HUES64 (cell line): ENCODE results near the gene NPY. TPM values are rescaled to one million over a fixed set of nuclear protein-coding genes. Genes with fewer than 3 reads are reported as not detected.
"Not testable (repeated sequence)": the region's sequence is repeated elsewhere in the genome, so short reads cannot be mapped to it uniquely, and the experiment has no call there.

ENCODE experiments used
- H3K27ac ChIP-seq: 2 replicates; pipeline ENCODE4 v1.7.0; 2013; ENCODE audit warnings: low read depth, low read length, inconsistent platforms
- H3K27me3 ChIP-seq: 2 replicates; pipeline ENCODE4 v1.6.1; 2013; ENCODE audit warnings: mild to moderate bottlenecking, low read length; ENCODE audit not compliant: insufficient read depth
- H3K36me3 ChIP-seq: 2 replicates; pipeline ENCODE4 v1.6.1; 2013; ENCODE audit warnings: mild to moderate bottlenecking, low read length; ENCODE audit not compliant: insufficient read depth
- H3K4me1 ChIP-seq: 2 replicates; pipeline ENCODE4 v1.6.1; 2013; ENCODE audit warnings: mild to moderate bottlenecking, low read length, moderate library complexity; ENCODE audit not compliant: insufficient read depth
- H3K4me3 ChIP-seq: 2 replicates; pipeline ENCODE4 v1.5.1; 2013; ENCODE audit warnings: mild to moderate bottlenecking, low read length, moderate library complexity
- H3K9ac ChIP-seq: 2 replicates; pipeline ENCODE4 v1.6.1; 2013; ENCODE audit warnings: mild to moderate bottlenecking, low read depth, low read length
- H3K9me3 ChIP-seq: 2 replicates; pipeline ENCODE4 v1.6.1; 2013; ENCODE audit warnings: low read depth, low read length; ENCODE audit not compliant: insufficient read depth
- WGBS: fragments of 150-250, 120-280 bp; methylation state at CpG from one replicate; pipeline ENCODE4 v1.1.7; 2013; ENCODE audit warnings: missing lambda C conversion rate; 5-methylcytosine and 5-hydroxymethylcytosine counted together
- polyA plus RNA-seq, 2 experiments: library from polyadenylated mRNA; stranded (reverse); fragments of 50-300 nt; gene quantifications; one replicate each; pipeline ENCODE4 v1.2.3, GENCODE V29; 2013

Gene NPY
- 2.0 TPM for polyA plus RNA-seq (2013, experiment 1 of 2)
- polyA plus RNA-seq (2013, experiment 2 of 2): 2.1 TPM

GRCh38 chr7:24283897-24284698 is at the start of gene NPY:
TSS of gene NPY (plus strand) at chr7:24284190. CDS start at chr7:24285241, 1,051 bp downstream.
- Histone ChIP-seq H3K27ac (no peak within 1 kb of the TSS), H3K36me3 (no peaks in the 10 kb centered on the region), H3K4me1 (peaks cover 16% of the 10 kb centered on the region), H3K4me3 (peak within 1 kb of the TSS; percentile 52), H3K9ac (no peak within 1 kb of the TSS), H3K27me3 (peaks cover 73% of the 10 kb centered on the region), H3K9me3 (peaks cover 5% of the 10 kb centered on the region)
- 33% methylated on average over 73 of the region's 73 CpGs for WGBS

DNA sequence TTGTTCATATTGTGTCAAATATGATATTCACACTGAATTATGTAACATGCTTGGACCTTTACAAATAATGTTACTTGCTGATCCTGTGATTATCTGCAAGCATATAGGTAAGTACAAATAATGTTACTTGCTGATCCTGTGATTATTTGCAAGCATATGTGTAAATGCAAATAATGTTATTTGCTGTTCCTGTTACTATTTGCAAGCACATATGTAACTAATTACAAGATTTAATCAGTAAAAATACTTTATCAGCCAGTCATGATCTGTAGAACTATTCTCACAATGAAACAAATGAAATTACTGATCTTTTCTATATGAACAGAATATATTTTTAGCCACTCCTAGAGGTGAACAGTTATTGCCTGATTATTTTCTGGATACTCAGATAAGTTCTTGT is 44.7 kb upstream of the NPY start:
- Histone ChIP-seq H3K27me3 (no peaks in the 10 kb centered on the region), H3K4me3 (no peak overlapping the region), H3K9me3 (no peaks in the 10 kb centered on the region), H3K36me3 (no peaks in the 10 kb centered on the region), H3K9ac (no peak overlapping the region), H3K27ac (no peak overlapping the region), H3K4me1 (peaks cover 26% of the 10 kb centered on the region)

GRCh38 chr7:24241206-24241605 is 42.8 kb upstream of the NPY start:
- H3K9ac ChIP-seq: no peak overlapping the region
- no peaks in the 10 kb centered on the region for H3K9me3 ChIP-seq
- no peak overlapping the region for H3K4me3 ChIP-seq
- WGBS: 92% methylated on average over 4 of the region's 5 CpGs
- no peaks in the 10 kb centered on the region for H3K27me3 ChIP-seq
- no peak overlapping the region for H3K27ac ChIP-seq
- no peaks in the 10 kb centered on the region for H3K36me3 ChIP-seq
- peaks cover 7% of the 10 kb centered on the region for H3K4me1 ChIP-seq

GRCh38 chr7:24244554-24244953 is 39.4 kb upstream of the NPY start:
- no peak overlapping the region for H3K9ac ChIP-seq
- 94% methylated on average over 2 of the region's 2 CpGs for WGBS
- no peak overlapping the region for H3K27ac ChIP-seq
- no peaks in the 10 kb centered on the region for H3K9me3 ChIP-seq
- H3K27me3 ChIP-seq: no peaks in the 10 kb centered on the region
- no peaks in the 10 kb centered on the region for H3K4me1 ChIP-seq
- no peak overlapping the region for H3K4me3 ChIP-seq
- H3K36me3 ChIP-seq: no peaks in the 10 kb centered on the region

DNA sequence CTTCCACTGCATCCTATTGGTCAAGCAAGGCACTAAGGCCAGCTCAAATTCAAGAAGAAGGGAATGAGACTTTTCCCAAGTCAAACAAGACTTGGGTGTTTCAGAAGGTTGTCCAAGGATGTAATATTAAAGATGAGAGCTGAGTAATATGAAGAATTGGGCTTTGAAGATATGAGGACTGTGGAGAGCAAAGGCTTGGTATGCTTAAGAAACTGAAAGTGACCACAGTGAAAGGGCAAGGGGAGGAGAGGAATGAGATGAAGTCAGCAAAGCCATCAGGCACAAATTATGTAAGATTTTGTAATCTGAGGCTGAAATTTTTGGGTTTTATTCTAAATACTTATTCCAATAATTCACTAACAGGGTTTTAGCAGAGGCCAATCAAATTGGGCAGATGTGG is 38.6 kb upstream of the NPY start:
- no peaks in the 10 kb centered on the region for H3K36me3 ChIP-seq
- H3K27me3 ChIP-seq: no peaks in the 10 kb centered on the region
- no peak overlapping the region for H3K27ac ChIP-seq
- no peak overlapping the region for H3K4me3 ChIP-seq
- H3K9ac ChIP-seq: no peak overlapping the region
- no peaks in the 10 kb centered on the region for H3K4me1 ChIP-seq
- no peaks in the 10 kb centered on the region for H3K9me3 ChIP-seq

GRCh38 chr7:24249266-24249665 is 34.7 kb upstream of the NPY start:
- H3K27me3 ChIP-seq: no peaks in the 10 kb centered on the region
- H3K9ac ChIP-seq: no peak overlapping the region
- 97% methylated on average over 7 of the region's 7 CpGs for WGBS
- no peak overlapping the region for H3K4me3 ChIP-seq
- H3K4me1 ChIP-seq: no peaks in the 10 kb centered on the region
- no peaks in the 10 kb centered on the region for H3K9me3 ChIP-seq
- no peak overlapping the region for H3K27ac ChIP-seq
- H3K36me3 ChIP-seq: no peaks in the 10 kb centered on the region

- no peak overlapping the region for H3K9ac ChIP-seq
- no peak overlapping the region for H3K27ac ChIP-seq
- H3K4me1 ChIP-seq: no peaks in the 10 kb centered on the region
- H3K9me3 ChIP-seq: no peaks in the 10 kb centered on the region
- no peak overlapping the region for H3K4me3 ChIP-seq
- H3K27me3 ChIP-seq: no peaks in the 10 kb centered on the region
- WGBS: 87% methylated on average over 1 of the region's 2 CpGs
- H3K36me3 ChIP-seq: no peaks in the 10 kb centered on the region
Observed at GRCh38 chr7:24251568-24251967, 32.4 kb upstream of the NPY start.

GRCh38 chr7:24255139-24255538 is 28.9 kb upstream of the NPY start:
- no peaks in the 10 kb centered on the region for H3K9me3 ChIP-seq
- 94% methylated on average over 6 of the region's 6 CpGs for WGBS
- no peaks in the 10 kb centered on the region for H3K4me1 ChIP-seq
- no peak overlapping the region for H3K4me3 ChIP-seq
- H3K27me3 ChIP-seq: no peaks in the 10 kb centered on the region
- no peak overlapping the region for H3K9ac ChIP-seq
- no peaks in the 10 kb centered on the region for H3K36me3 ChIP-seq
- no peak overlapping the region for H3K27ac ChIP-seq

GRCh38 chr7:24258324-24258723 is 25.7 kb upstream of the NPY start:
- H3K9ac ChIP-seq, H3K4me1 ChIP-seq: not testable (repeated sequence)
- 97% methylated on average over 1 of the region's 1 CpG for WGBS

DNA sequence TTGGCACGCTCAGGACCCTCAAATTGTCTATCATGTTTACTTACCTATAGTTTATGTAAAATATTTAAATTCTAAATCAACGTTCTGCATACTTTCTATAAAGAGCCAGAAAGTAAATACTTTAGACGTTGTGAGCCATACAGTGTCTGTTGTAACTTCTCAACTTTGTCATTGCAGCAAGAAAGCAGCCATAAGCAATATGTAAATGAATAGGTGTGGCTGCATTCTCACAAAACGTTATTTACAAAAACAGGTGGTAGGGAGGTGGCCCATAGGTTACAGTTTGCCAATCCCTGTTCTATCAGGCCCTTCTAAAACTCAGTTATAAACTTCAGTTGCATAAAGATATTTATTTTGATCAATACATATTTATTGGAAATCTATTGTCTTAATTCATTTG is 12.1 kb upstream of the NPY start:
- Histone ChIP-seq H3K9ac (no peak overlapping the region), H3K4me1 (no peaks in the 10 kb centered on the region), H3K27me3 (no peaks in the 10 kb centered on the region), H3K4me3 (no peak overlapping the region), H3K27ac (no peak overlapping the region), H3K9me3 (no peaks in the 10 kb centered on the region), H3K36me3 (no peaks in the 10 kb centered on the region)
- 74% methylated on average over 3 of the region's 4 CpGs for WGBS

More at GRCh38 chr7:24258324-24258723, 25.7 kb upstream of the NPY start:
- H3K27ac ChIP-seq, H3K4me3 ChIP-seq, H3K9me3 ChIP-seq, H3K36me3 ChIP-seq, H3K27me3 ChIP-seq: not testable (repeated sequence)

DNA sequence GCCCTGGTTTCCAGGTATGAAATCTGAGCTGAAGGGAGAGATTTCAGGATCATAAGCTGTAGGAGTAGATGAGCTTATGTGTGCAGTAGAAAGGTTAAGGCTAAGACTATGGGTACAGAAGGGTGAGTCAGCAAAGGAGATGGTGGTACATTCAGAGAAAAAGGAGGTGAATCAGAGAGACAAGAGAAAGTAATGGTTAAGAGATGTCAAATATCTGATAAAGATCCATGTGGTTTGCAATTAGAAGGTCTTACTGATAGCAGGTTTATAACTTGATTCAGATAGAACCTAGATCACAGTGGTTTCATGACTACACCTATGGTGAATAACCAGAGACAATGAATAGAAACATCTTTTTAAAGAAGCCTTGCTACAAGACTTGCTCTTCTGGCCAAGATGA is 4.5 kb upstream of the NPY start:
- Histone ChIP-seq H3K36me3 (no peaks in the 10 kb centered on the region), H3K9ac (no peak overlapping the region), H3K27ac (no peak overlapping the region), H3K9me3 (peaks cover 14% of the 10 kb centered on the region), H3K27me3 (peaks cover 37% of the 10 kb centered on the region), H3K4me1 (no peaks in the 10 kb centered on the region; the same call in 1 of the 2 replicates), H3K4me3 (no peak overlapping the region)

DNA sequence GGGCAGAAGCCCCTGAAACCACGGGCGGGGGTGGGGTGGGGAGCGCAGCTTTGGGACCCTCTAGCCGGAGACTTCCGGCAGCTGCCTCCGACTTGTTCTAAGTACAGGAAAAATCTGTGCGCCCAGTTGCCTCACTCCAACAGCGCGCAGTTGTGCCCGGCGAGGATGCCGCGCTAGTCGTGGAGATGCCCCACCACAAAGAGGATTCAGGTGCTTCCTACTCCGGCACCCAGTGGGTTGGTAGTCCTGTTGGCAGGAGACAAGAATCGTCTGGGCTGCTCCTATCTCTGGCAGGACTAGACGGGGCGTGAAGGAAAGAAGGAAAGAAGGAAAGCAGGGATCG is 465 bp upstream of the NPY start:
- H3K9me3 ChIP-seq: peaks cover 11% of the 10 kb centered on the region
- no peak overlapping the region for H3K27ac ChIP-seq
- H3K4me3 ChIP-seq: peak overlapping the region; percentile 52
- H3K27me3 ChIP-seq: peaks cover 73% of the 10 kb centered on the region
- H3K4me1 ChIP-seq: peaks cover 10% of the 10 kb centered on the region
- WGBS: 60% methylated on average over 19 of the region's 19 CpGs
- H3K36me3 ChIP-seq: no peaks in the 10 kb centered on the region
- no peak overlapping the region for H3K9ac ChIP-seq
